Neural cell (in vitro differentiated cells): ENCODE data around the gene DGKQ.

Experiments used
- CTCF ChIP-seq: fragments of 450-650 bp; IDR thresholded peaks from 2 replicates; pipeline ENCODE4 v1.5.1; 2014; ENCODE audit warnings: antibody characterized with exemption, mild to moderate bottlenecking, moderate library complexity; ENCODE audit not compliant: poor library complexity, severe bottlenecking
- EZH2 ChIP-seq: fragments of 200-600, 300-800 bp; shearing (Covaris generic), sonication (generic); IDR thresholded peaks from 2 replicates; pipeline ENCODE4 v1.6.1; 2014; ENCODE audit warnings: antibody characterized with exemption, low read length, borderline replicate concordance, mild to moderate bottlenecking; ENCODE audit not compliant: insufficient read depth, poor library complexity, severe bottlenecking

GRCh38 chr4:1009542-1010394, 36.4 kb upstream of the DGKQ start:
- TF ChIP-seq EZH2 (peak; percentile 13), CTCF (no peak)
